Muscle layer of duodenum (tissue), 2 donors: ENCODE data around the gene PHLDA2.
A peak's percentile ranks its signal among the peaks of the same experiment; 100 is the strongest.

Experiments
- H3K27ac ChIP-seq: one replicate; pipeline ENCODE4 v1.7.0; 2013; ENCODE audit warnings: mild to moderate bottlenecking, low read length
- H3K27me3 ChIP-seq: one replicate; pipeline ENCODE4 v1.7.0; 2013; ENCODE audit warnings: low read depth, mild to moderate bottlenecking, control low read depth, low read length
- H3K36me3 ChIP-seq, 2 donors: one replicate each; pipeline ENCODE4 v1.7.0; 2013; ENCODE audit warnings: low read length in 2 of 2, control low read depth in 1 of 2, mild to moderate bottlenecking in 1 of 2; ENCODE audit not compliant: insufficient read depth in 2 of 2, control insufficient read depth in 1 of 2
- H3K4me1 ChIP-seq, 2 donors: one replicate each; pipeline ENCODE4 v1.7.0; 2013; ENCODE audit warnings: low read length in 2 of 2, mild to moderate bottlenecking in 2 of 2, control low read depth in 1 of 2, moderate library complexity in 1 of 2; ENCODE audit not compliant: insufficient read depth in 2 of 2, control insufficient read depth in 1 of 2
- H3K4me3 ChIP-seq, 2 donors: one replicate each; pipeline ENCODE4 v1.7.0; 2013; ENCODE audit warnings: low read length in 2 of 2, low read depth in 1 of 2, mild to moderate bottlenecking in 1 of 2
- H3K9me3 ChIP-seq, 2 donors: one replicate each; pipeline ENCODE4 v1.7.0; 2013; ENCODE audit warnings: low read length in 2 of 2, control low read depth in 1 of 2, mild to moderate bottlenecking in 1 of 2; ENCODE audit not compliant: control insufficient read depth in 1 of 2
- donor health status: healthy.

The PHLDA2 gene

DNA sequence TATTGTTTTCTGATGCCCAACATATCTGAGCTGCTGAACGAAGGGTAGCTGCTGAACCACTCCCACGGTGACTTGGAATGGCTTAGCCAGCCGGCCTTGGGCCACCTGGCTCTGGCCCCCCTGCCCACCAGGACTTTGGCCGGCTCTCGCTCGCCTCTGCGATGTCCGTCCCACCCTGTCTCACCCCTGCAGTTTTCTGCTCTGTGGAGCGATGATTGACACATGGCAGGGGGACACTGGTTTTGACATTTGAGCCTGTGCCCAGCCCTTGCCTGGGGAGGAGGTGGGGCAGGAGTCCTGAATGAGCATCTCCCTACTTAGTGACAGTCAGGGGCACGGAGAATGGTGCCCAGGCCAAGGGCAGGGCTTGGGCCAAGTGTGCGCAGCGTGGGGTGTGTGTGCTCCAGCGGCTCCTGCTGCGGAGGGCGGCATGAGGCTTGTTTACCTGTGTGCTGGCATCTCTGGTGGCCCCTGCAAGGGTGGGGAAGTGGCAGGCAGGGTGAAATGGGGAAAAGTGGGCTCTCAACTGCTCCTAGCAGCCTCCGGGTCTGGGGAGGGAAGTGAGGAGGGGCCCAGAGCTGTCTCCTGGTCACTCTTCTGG is 27.9 kb downstream of the PHLDA2 start:
- no peaks in the 10 kb centered on the region for H3K36me3 ChIP-seq
- no peaks in the 10 kb centered on the region for H3K27me3 ChIP-seq
- peaks cover 6 to 8% of the 10 kb centered on the region in 2 donors for H3K4me1 ChIP-seq
- H3K9me3 ChIP-seq: no peaks in the 10 kb centered on the region
- H3K4me3 ChIP-seq: peak overlapping the region; percentile 53 to 72
- no peak overlapping the region for H3K27ac ChIP-seq

DNA sequence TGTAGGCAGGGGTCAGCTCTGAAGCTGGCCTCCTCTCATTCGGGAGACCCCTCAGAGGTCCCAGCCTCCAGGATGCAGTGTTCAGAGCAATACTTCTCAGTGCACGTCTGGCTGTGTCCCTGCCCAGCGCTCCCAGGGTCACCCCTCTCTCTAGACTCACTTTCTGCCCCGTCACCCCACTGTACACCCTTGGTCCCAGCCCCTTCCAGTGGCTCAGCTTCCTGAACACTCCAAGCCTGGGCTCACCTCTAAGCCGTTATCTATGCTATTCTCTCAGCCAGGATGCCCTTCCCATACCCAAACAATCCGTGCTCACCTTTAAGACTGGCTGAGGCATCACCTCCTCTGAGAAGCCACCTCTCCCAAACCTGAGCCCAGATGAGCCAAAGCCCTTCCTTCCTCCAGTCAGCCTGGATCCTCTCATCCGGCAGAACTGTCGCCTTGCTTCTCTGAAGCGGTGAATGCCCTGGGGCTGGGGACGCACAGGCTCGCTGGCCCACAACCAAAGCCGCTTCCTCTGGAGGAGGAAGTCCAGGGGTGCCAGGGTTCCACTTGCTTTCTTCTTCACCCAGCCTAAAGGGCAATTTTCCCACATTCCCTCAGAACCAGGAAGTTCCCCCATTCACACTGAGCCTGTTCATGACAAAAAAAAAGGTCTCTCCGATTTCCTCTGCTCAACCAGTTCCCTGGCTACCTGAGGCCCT is 30.0 kb downstream of the PHLDA2 start:
- Histone ChIP-seq H3K27ac (peak overlapping the region; percentile 2), H3K36me3 (no peaks in the 10 kb centered on the region), H3K4me1 (peaks cover 6 to 8% of the 10 kb centered on the region in 2 donors), H3K27me3 (no peaks in the 10 kb centered on the region), H3K9me3 (no peaks in the 10 kb centered on the region), H3K4me3 (no peak overlapping the region)

DNA sequence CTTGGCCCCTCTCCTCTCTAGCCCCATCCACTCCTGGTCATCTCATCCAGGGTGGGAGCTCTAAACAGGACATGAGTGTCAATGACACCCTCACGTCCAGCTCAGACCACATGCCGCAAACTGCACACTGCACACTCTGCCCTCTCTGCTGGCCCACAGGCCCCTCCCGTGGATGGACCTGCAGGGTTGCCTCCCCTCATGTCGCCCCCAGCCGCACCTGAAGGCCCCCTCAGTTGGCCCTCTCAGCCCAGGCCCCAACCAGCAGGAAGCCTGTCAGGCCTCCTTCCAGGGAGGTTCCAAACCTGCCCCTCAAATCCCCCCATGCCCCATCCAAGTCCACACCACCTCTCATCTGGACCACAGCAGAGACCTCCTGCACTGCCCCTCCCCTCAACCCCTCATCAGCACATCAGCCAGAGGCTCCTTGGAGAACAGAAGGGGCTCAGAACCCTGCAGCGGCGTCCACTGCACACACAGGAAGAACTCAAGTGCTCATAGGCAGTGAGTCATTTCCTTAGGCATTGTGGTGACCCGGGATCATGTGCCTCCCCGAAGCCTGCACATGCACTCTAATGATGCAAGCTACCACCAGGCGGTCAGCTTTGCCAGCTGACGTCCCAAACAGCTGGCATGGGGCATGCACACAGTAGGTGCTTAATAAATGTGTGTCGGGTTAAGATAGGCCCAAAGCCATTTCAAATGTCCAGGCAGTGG is 30.7 kb downstream of the PHLDA2 start:
- Histone ChIP-seq H3K36me3 (no peaks in the 10 kb centered on the region), H3K4me3 (no peak overlapping the region), H3K4me1 (peaks cover 6 to 8% of the 10 kb centered on the region in 2 donors), H3K27me3 (no peaks in the 10 kb centered on the region), H3K9me3 (no peaks in the 10 kb centered on the region), H3K27ac (peak overlapping the region; percentile 2)

DNA sequence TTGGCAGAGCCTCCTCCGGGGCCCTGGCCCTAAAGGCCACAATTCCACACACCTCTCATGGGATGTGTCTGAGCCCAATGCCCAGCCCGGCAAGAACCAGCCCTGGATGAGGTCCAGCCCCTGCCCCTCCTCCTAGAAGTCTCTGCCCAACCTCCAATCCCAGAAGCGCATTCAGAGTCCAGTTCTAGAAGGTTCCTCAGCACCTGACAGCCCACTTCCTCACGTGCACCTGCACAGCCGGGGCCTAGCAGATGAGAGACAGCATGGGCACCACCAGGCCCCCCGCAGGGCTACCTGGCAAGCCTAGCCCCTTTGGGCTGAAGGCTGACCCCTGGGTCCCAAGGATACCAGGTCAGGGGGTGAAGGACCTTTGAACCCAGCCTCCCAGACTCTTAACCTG is 32.2 kb downstream of the PHLDA2 start:
- peaks cover 3 to 12% of the 10 kb centered on the region in 2 donors for H3K4me1 ChIP-seq
- no peak overlapping the region for H3K27ac ChIP-seq
- H3K9me3 ChIP-seq: no peaks in the 10 kb centered on the region
- H3K36me3 ChIP-seq: no peaks in the 10 kb centered on the region
- H3K27me3 ChIP-seq: no peaks in the 10 kb centered on the region
- no peak overlapping the region for H3K4me3 ChIP-seq

DNA sequence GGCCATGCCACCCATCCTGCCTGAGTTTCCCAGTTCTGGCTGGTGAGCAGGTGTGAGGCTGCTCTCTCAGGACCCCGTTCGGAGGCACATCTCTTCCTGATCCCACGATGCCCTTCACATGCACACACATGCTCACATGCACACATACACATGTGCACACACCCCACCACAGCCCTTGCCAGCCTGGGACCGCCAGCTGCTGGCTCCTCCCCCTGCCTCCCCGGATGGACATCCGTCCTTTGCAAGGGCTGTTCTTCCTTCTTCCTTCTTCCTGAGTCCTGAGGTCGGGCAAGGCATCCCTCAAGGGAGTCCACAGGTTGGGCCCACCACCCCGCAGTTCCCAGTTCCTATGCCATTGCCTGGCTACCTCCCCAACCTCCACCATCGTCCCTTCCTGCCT is 33.2 kb downstream of the PHLDA2 start:
- H3K27ac ChIP-seq: no peak overlapping the region
- H3K36me3 ChIP-seq: no peaks in the 10 kb centered on the region
- no peaks in the 10 kb centered on the region for H3K9me3 ChIP-seq
- peaks cover 5 to 20% of the 10 kb centered on the region in 2 donors for H3K4me1 ChIP-seq
- H3K4me3 ChIP-seq: no peak overlapping the region
- no peaks in the 10 kb centered on the region for H3K27me3 ChIP-seq

DNA sequence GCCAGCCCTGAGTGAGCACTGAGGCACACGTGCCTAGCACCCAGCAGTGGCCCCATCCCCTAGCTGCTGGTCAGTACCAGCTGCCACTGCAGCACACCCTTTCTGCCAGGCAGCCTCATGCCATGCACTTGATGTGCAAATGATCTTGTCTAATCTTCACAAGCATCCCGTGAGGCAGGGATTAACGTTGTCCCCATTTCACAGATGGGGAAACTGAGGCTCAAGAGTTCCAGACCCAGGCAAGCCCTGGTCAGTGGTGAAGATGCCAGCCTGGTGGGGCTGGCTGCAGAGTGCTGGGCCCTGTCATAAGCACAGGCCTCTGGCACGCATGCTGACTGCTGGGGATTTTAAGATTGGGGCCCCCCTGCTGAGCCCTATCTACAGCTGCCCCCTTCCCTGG is 35.3 kb downstream of the PHLDA2 start:
- Histone ChIP-seq H3K4me1 (peaks cover 5 to 24% of the 10 kb centered on the region in 2 donors), H3K4me3 (no peak overlapping the region), H3K36me3 (no peaks in the 10 kb centered on the region), H3K27ac (no peak overlapping the region), H3K9me3 (no peaks in the 10 kb centered on the region), H3K27me3 (no peaks in the 10 kb centered on the region)

DNA sequence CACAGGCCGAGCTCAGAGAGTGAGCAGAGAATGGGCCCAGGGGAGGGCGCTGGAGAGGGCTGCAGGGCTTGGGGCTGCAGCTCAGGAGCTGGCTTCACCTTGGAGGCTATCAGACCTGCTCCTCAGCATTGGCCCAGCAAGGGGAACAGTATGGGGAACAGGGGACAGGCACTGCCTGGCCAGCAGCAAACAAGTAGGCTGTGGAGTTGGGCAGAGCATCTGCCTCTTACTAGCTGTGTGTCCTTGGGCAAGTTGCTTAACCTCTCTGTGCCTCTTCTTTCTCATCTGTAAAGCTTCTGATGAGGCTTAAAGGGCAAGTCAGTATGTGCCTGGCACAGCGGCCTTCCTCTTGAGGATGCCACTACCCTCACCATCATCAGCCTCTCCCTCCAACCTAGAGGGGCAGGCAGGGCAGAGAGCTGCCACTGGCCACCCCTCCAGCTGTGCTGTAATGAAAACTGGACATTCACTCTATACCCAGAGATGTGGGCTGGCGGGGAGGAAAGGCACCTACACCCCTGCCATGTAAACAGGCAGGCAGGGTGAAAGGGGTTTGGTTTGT is 36.2 kb downstream of the PHLDA2 start:
- peaks cover 5 to 20% of the 10 kb centered on the region in 2 donors for H3K4me1 ChIP-seq
- H3K36me3 ChIP-seq: no peaks in the 10 kb centered on the region
- H3K27ac ChIP-seq: no peak overlapping the region
- no peaks in the 10 kb centered on the region for H3K9me3 ChIP-seq
- H3K4me3 ChIP-seq: peak overlapping the region in 1 of 2 donors; percentile 62
- H3K27me3 ChIP-seq: no peaks in the 10 kb centered on the region

DNA sequence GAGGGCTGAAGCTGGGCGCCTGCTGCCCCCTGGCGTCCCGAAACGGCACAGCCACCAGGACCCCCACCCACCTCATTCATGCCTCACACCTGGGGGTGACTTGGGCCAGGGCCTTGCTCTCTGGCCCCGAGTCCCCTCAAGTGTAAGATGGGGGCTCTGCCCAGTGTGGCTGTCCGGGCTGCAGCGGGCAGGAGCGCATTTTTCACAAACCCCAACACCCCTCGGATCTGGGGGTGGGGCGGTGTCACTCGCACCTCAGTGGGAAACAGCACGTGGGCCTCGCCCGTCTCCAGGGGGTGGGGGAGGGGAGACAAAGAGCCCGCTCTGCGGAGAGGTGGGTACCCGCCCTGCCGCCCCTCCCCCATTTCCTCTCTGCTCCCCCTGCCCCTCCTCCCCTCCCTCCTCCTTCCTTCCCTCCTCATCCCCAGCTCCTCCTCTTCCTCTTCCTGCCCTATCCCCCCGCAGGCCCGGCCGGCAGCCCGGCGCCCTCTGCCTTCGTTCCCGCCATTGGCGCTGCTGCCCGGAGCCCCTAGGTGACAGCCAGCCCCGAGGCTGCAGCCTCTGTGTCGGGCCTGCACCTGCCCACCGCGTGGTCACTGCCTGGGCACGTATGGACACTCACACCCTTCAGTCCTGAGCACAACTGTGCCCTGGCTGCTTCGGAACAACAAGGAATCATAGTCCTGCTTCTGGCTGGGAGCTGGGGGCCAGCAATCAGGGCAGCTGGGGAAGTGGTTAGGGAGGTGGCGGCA is 36.8 kb downstream of the PHLDA2 start:
- Histone ChIP-seq H3K27ac (no peak overlapping the region), H3K27me3 (no peaks in the 10 kb centered on the region), H3K4me3 (peak overlapping the region; percentile 46 to 62), H3K36me3 (no peaks in the 10 kb centered on the region), H3K4me1 (peaks cover 5 to 26% of the 10 kb centered on the region in 2 donors), H3K9me3 (no peaks in the 10 kb centered on the region)

DNA sequence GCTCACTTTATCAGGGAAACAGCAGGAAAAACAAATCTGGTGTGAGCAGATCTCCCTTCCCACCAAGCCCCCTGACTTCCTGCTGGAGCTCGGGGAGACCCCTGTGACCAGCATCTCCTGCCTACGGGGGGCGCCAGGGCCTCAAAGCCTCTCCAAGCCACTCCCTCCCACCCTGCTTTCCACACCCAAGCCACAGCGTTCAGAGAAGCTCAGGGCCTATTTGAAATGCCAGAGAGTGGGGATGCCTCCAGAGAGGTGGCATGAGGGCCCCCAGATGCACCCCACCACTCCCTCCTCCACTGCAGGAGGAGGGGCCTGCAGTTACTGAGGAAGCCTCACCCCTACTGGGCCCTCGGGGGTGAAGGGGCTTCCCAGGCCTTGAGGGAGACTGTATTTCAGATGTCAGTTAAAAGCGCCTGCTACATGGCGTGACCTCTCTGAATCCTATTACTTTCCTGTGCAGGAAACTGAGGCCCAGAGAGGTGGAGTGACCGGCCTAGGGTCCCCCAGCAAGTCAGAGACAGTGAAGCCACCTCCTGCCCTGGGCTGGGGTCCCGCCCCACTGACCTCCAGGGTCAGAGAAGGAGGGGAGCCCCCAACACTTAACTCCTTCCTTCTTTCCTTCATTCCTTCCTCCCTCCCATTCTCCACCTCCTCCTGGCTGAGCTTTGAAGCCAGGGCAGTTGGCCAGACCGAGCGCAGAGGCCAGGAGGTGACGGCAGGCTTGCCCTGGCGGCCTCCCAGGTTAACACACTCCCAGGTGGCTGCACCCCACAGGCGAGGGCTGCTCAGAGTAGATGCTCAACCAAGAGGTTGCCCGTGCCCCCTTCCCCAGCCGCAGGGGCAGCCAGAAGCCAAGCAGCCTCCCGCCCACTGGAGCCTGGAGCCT is 37.6 kb downstream of the PHLDA2 start:
- Histone ChIP-seq H3K9me3 (no peaks in the 10 kb centered on the region), H3K27me3 (no peaks in the 10 kb centered on the region), H3K36me3 (no peaks in the 10 kb centered on the region), H3K4me1 (peaks cover 5 to 33% of the 10 kb centered on the region in 2 donors), H3K27ac (no peak overlapping the region), H3K4me3 (peak overlapping the region; percentile 46 to 62)

DNA sequence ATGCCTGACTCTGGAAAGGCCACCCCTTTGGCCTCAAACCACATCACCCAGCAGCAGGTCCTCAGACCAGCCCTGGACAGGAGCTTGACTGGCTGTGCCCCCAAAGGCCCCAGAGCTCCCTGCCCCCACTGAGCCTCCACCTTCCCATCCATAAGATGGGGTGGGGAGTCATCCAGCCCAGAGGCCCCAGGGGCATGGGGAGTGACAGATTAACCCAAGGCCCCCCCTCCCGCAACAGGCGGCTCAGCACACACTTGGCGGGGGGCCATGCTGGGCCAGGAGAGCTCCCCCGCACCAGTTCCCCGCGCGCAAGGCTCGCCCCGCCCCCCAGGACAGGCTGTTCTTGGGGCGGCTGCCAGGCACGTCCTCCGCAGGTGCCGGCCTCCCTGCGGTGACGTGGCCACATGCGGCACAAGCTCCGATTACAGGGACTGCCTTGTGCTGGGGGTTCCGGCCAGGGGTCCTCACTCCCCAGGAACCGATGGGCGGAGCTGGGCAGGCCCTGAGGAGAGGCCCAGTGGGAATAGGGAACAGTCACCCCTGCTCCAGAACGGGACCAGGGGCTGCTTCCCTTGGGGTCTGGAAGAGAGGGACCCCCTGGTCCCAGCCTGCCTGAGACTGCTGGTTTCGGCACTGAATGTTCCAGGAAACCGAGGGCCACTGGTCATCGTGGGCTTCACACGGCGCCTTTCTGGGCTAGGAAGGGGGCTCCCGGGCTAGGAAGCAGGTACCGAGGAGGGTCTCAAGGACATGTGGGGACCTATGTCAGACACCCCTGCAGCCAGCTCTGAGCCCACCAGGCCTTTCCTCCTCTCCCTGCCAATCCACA is 38.5 kb downstream of the PHLDA2 start:
- Histone ChIP-seq H3K4me1 (peaks cover 5 to 36% of the 10 kb centered on the region in 2 donors), H3K27ac (no peak overlapping the region), H3K36me3 (no peaks in the 10 kb centered on the region), H3K4me3 (no peak overlapping the region), H3K9me3 (no peaks in the 10 kb centered on the region), H3K27me3 (no peaks in the 10 kb centered on the region)
